IMR-90 (cell line): ENCODE data around the gene PEX5. TPM values are rescaled to one million over a fixed set of nuclear protein-coding genes. Genes with fewer than 3 reads are reported as not detected.

Experiments used
- ATAC-seq: fragments of 200-7000 bp; cut with Tn5 transposase; 2 replicates; pipeline ENCODE4 v1.9.1; 2020; ENCODE audit warnings: low read depth, mild to moderate bottlenecking, moderate library complexity
- BruUV-seq: library from RNA; stranded (reverse); fragments of 400-500 nt; replicated peaks from 2 replicates; lab custom pipeline; 2021; lab: Mats Ljungman, UMichigan
- CTCF ChIA-PET: fragments of 300-600 bp; formaldehyde crosslinking; extraction: SDS; loops from one replicate; lab custom pipeline; 2021; ENCODE audit warnings: antibody characterized with exemption; lab: Yijun Ruan, JAX
- POLR2A ChIA-PET: fragments of 300-600 bp; sonication (Branson Sonifier 250); formaldehyde crosslinking; loops from one replicate; lab custom pipeline; 2022; ENCODE audit warnings: antibody characterized with exemption; ENCODE audit not compliant: unreplicated experiment; lab: Charles Lee
- DNase-seq: peaks from one replicate; pipeline ENCODE4 v3.0.0; 2013
- H2AFZ ChIP-seq: replicated peaks from 2 replicates; pipeline ENCODE3; 2013; ENCODE audit warnings: low read length, mild to moderate bottlenecking; ENCODE audit not compliant: poor library complexity
- H2AK5ac ChIP-seq: 2 replicates; pipeline ENCODE4 v1.6.1; 2013; ENCODE audit warnings: low read depth, low read length, inconsistent platforms
- H2AK9ac ChIP-seq: replicated peaks from 2 replicates; pipeline ENCODE3; 2013; ENCODE audit warnings: mild to moderate bottlenecking, low read depth, low read length, moderate library complexity; ENCODE audit not compliant: poor library complexity
- H2BK120ac ChIP-seq: 2 replicates; pipeline ENCODE4 v1.6.1; 2013; ENCODE audit warnings: low read depth, low read length, inconsistent platforms
- H2BK15ac ChIP-seq: 3 replicates; pipeline ENCODE4 v1.6.1; 2013; ENCODE audit warnings: low read depth, low read length, inconsistent platforms
- H2BK20ac ChIP-seq: 2 replicates; pipeline ENCODE4 v1.6.1; 2013; ENCODE audit warnings: low read depth, mild to moderate bottlenecking, inconsistent platforms, low read length, moderate library complexity
- H2BK5ac ChIP-seq: 2 replicates; pipeline ENCODE4 v1.6.1; 2013; ENCODE audit warnings: mild to moderate bottlenecking, low read depth, low read length, inconsistent platforms; ENCODE audit not compliant: poor library complexity, severe bottlenecking
- H3K14ac ChIP-seq: replicated peaks from 2 replicates; pipeline ENCODE4 v1.6.1; 2013; ENCODE audit warnings: low read depth, low read length, inconsistent platforms
- H3K18ac ChIP-seq: 2 replicates; pipeline ENCODE4 v1.6.1; 2013; ENCODE audit warnings: low read depth, low read length, control low read depth
- H3K23ac ChIP-seq: 2 replicates; pipeline ENCODE4 v1.6.1; 2013; ENCODE audit warnings: low read depth, low read length, inconsistent platforms
- H3K27ac ChIP-seq: 2 replicates; pipeline ENCODE4 v1.5.1; 2013; ENCODE audit warnings: mild to moderate bottlenecking, control low read depth, low read length; ENCODE audit not compliant: insufficient read depth
- H3K27me3 ChIP-seq: 2 replicates; pipeline ENCODE4 v1.6.1; 2013; ENCODE audit warnings: low read length; ENCODE audit not compliant: control insufficient read depth, insufficient read depth
- H3K36me3 ChIP-seq: 2 replicates; pipeline ENCODE4 v1.6.1; 2013; ENCODE audit warnings: low read length, mixed read lengths; ENCODE audit not compliant: control insufficient read depth, insufficient read depth
- H3K4ac ChIP-seq: 2 replicates; pipeline ENCODE4 v1.6.1; 2013; ENCODE audit warnings: low read depth, low read length, inconsistent platforms
- H3K4me1 ChIP-seq: 2 replicates; pipeline ENCODE4 v1.6.1; 2013; ENCODE audit warnings: low read length, mixed read lengths; ENCODE audit not compliant: control insufficient read depth, insufficient read depth
- H3K4me2 ChIP-seq: 2 replicates; pipeline ENCODE4 v1.6.1; 2013; ENCODE audit warnings: low read depth, mild to moderate bottlenecking, control low read depth, low read length, moderate library complexity
- H3K4me3 ChIP-seq: 2 replicates; pipeline ENCODE4 v1.5.1; 2013; ENCODE audit warnings: low read depth, mild to moderate bottlenecking, control low read depth, low read length, moderate library complexity; ENCODE audit not compliant: insufficient read depth
- H3K56ac ChIP-seq: 2 replicates; pipeline ENCODE4 v1.6.1; 2013; ENCODE audit warnings: low read length, inconsistent platforms; ENCODE audit not compliant: insufficient read depth; ENCODE audit errors: extremely low read depth
- H3K79me1 ChIP-seq, 2 experiments: 2 replicates each; pipeline ENCODE4 v1.6.1; 2013; ENCODE audit warnings: low read length in 2 of 2, inconsistent platforms in 1 of 2, low read depth in 1 of 2
- H3K9ac ChIP-seq: 2 replicates; pipeline ENCODE4 v1.6.1; 2013; ENCODE audit warnings: low read depth, low read length, control low read depth
- H3K9me1 ChIP-seq: 2 replicates; pipeline ENCODE4 v1.6.1; 2013; ENCODE audit warnings: low read length, inconsistent platforms; ENCODE audit not compliant: insufficient read depth
- H3K9me3 ChIP-seq: 2 replicates; pipeline ENCODE4 v1.6.1; 2013; ENCODE audit warnings: low read length; ENCODE audit not compliant: control insufficient read depth, insufficient read depth
- H4K20me1 ChIP-seq: 2 replicates; pipeline ENCODE4 v1.6.1; 2013; ENCODE audit warnings: low read length, inconsistent platforms; ENCODE audit not compliant: insufficient read depth
- H4K5ac ChIP-seq: 2 replicates; pipeline ENCODE4 v1.6.1; 2013; ENCODE audit warnings: mild to moderate bottlenecking, low read depth, low read length, control low read depth
- H4K8ac ChIP-seq, 2 experiments: 2 replicates each; pipeline ENCODE4 v1.6.1; 2013; ENCODE audit warnings: low read depth in 2 of 2, low read length in 2 of 2, control low read depth in 1 of 2, inconsistent platforms in 1 of 2
- H4K91ac ChIP-seq: 2 replicates; pipeline ENCODE4 v1.6.1; 2013; ENCODE audit warnings: low read depth, low read length, inconsistent platforms; ENCODE audit not compliant: insufficient read depth
- CEBPB ChIP-seq: IDR thresholded peaks from 2 replicates; pipeline ENCODE4 v1.6.1; 2012; ENCODE audit warnings: low read depth, low read length, improper control_type of control experiment
- POLR2A ChIP-seq: IDR thresholded peaks from 2 replicates; pipeline ENCODE4 v1.6.1; 2012; ENCODE audit warnings: mild to moderate bottlenecking, low read depth, low read length
- RCOR1 ChIP-seq: IDR thresholded peaks from 2 replicates; pipeline ENCODE4 v1.6.1; 2012; ENCODE audit warnings: mild to moderate bottlenecking, low read length, improper control_type of control experiment; ENCODE audit not compliant: insufficient replicate concordance
- RFX5 ChIP-seq: IDR thresholded peaks from 2 replicates; pipeline ENCODE4 v1.8.0; 2012; ENCODE audit warnings: low read depth, mild to moderate bottlenecking, low read length, moderate library complexity
- SMC3 ChIP-seq: fragments of 150-350 bp; IDR thresholded peaks from 2 replicates; pipeline ENCODE4 v1.6.1; 2016; ENCODE audit warnings: low read depth, mild to moderate bottlenecking, antibody characterized with exemption, low read length, moderate library complexity
- WGBS, 2 experiments: methylation state at CpG; one replicate each; pipeline versions ENCODE4 v1.1.5 to v1.1.7; 2013; ENCODE audit warnings: missing lambda C conversion rate in 2 of 2; ENCODE audit not compliant: insufficient read length in 1 of 2; ENCODE audit errors: extremely low coverage in 2 of 2; 5-methylcytosine and 5-hydroxymethylcytosine counted together
- dilution Hi-C: fragments of 300-500 bp; cut with HindIII; formaldehyde crosslinking; loops from one replicate; pipeline ENCODE4 v1.14.3; 2018; ENCODE audit warnings: low sequenced_read_pairs; ENCODE audit not compliant: unreplicated experiment
- in situ Hi-C: fragments of 300-500 bp; cut with MboI; formaldehyde crosslinking; loops from 3 replicates; pipeline ENCODE4 v1.14.3; 2019; ENCODE audit warnings: low sequenced_read_pairs, inconsistent platforms, mixed read lengths
- intact Hi-C: fragments of 100-400 bp; cut with micrococcal nuclease; formaldehyde crosslinking; loops from 2 replicates; pipeline ENCODE4 v1.10.0; 2022
- polyA plus RNA-seq, 3 experiments: library from polyadenylated mRNA; depleted of rRNA; stranded (reverse); fragments of >200 nt; gene quantifications; 2 replicates each; pipeline ENCODE4 v1.2.3, GENCODE V29; 2012; ENCODE audit warnings: low replicate concordance in 1 of 3
- total RNA-seq: library from RNA; depleted of rRNA; stranded (reverse); fragments of >200 nt; gene quantifications from 2 replicates; pipeline ENCODE4 v1.2.3, GENCODE V29; 2012

Gene PEX5
- total and polyA plus RNA-seq, 2 of the 4 experiments (the other 2 are of a cell fraction): 14.4 to 18.3 TPM

DNA sequence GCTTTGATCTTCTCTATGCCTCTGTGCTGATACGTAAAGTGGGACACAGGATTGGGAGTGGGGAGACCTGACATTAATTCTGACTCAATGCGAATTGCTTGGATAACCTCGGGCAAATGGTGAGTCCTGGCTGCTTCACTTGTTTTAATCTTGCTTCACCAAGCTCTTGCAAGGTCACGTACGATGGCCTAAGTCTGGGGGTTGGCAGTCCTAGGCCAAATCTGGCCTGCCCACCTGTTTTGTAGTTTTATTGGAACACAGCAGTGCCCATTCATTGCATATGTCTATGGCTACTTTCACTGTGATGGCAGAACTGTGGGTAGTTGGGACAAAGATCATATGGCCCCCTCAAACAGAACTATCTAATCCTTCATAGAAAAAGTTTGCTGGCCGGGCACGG, 45.9 kb upstream of the PEX5 start:
- no peak overlapping the region for H3K4me3 ChIP-seq
- H3K14ac ChIP-seq: no peak overlapping the region
- no TSS peak for BruUV-seq
- H2BK20ac ChIP-seq: no peak overlapping the region
- H4K8ac ChIP-seq: no peak overlapping the region
- no peak overlapping the region for H2AFZ ChIP-seq
- H3K79me1 ChIP-seq: no peaks in the 10 kb centered on the region
- no peaks in the 10 kb centered on the region for H3K27me3 ChIP-seq
- no peak overlapping the region for H3K27ac ChIP-seq
- 100% methylated on average over 2 of the region's 7 CpGs; no CpG with 5 or more reads in 1 of the 2 experiments for WGBS, 2 experiments
- no peak overlapping the region for H4K91ac ChIP-seq
- H3K36me3 ChIP-seq: peaks cover 35% of the 10 kb centered on the region
- CTCF ChIA-PET: no interaction called here
- H2BK15ac ChIP-seq: no peak overlapping the region
- TF ChIP-seq RFX5 (no peak), POLR2A (no peak), RCOR1 (no peak), SMC3 (no peak), CEBPB (no peak)
- H2AK9ac ChIP-seq: no peak overlapping the region
- no peak overlapping the region for H3K18ac ChIP-seq
- H3K4me1 ChIP-seq: peaks cover 2% of the 10 kb centered on the region; the same call in 1 of the 2 replicates
- no peak overlapping the region for H2BK120ac ChIP-seq
- no peak overlapping the region for H3K9ac ChIP-seq
- no peak overlapping the region for H3K56ac ChIP-seq
- H3K23ac ChIP-seq: no peak overlapping the region
- ATAC-seq (no peak), DNase-seq (no peak)
- no peaks in the 10 kb centered on the region for H3K9me1 ChIP-seq
- H2BK5ac ChIP-seq: no peak overlapping the region
- H3K4ac ChIP-seq: no peak overlapping the region
- H4K5ac ChIP-seq: no peak overlapping the region
- intact Hi-C loops: no loop called here
- H4K20me1 ChIP-seq: 0 out of 2 replicates have a peak, but pooled peaks cover 3% of the 10 kb centered on the region
- in situ Hi-C loops: no loop called here
- no peak overlapping the region for H3K4me2 ChIP-seq
- H3K9me3 ChIP-seq: no peaks in the 10 kb centered on the region
- H2AK5ac ChIP-seq: no peak overlapping the region
- dilution Hi-C loops: no loop called here
- POLR2A ChIA-PET: no interaction called here
